Activated effector memory CD4-positive, alpha-beta T cell treated with anti-CD3 and anti-CD28 coated beads, Interleukin-2, amount 50 U/mL, for 16 hours (primary cell): ENCODE measurements around the gene MYO7A.
"Not testable (repeated sequence)": the region's sequence is repeated elsewhere in the genome, so short reads cannot be mapped to it uniquely, and the experiment has no call there.

ENCODE experiments used
- DNase-seq: peaks from one replicate; pipeline ENCODE4 v3.0.0-alpha.2; 2020

Gene MYO7A

GRCh38 chr11:77093056-77093891 lies 34.8 kb upstream of the MYO7A start:
- DNase-seq = no peak

- DNase-seq = no peak
Observed at GRCh38 chr11:77093987-77094840, 33.8 kb upstream of the MYO7A start.

- DNase-seq = no peak
Observed at GRCh38 chr11:77094841-77095365, 33.1 kb upstream of the MYO7A start.

- no peak for DNase-seq
Observed at GRCh38 chr11:77095551-77096490, 32.2 kb upstream of the MYO7A start.

- DNase-seq = no peak
Observed at GRCh38 chr11:77096591-77097019, 31.4 kb upstream of the MYO7A start.

GRCh38 chr11:77097180-77097579 lies 30.9 kb upstream of the MYO7A start:
- DNase-seq = not testable (repeated sequence)

- no peak for DNase-seq
Observed at GRCh38 chr11:77100166-77101042, 27.6 kb upstream of the MYO7A start.

GRCh38 chr11:77101043-77101537 lies 27.0 kb upstream of the MYO7A start:
- DNase-seq = no peak

- DNase-seq = no peak
Observed at GRCh38 chr11:77102246-77103210, 25.5 kb upstream of the MYO7A start, which contains the start of gene OMP. Gene OMP (plus strand): TSS chr11:77102840. CDS start chr11:77102840, 0 bp downstream.

- DNase-seq = no peak
Observed at GRCh38 chr11:77103319-77103718, 24.7 kb upstream of the MYO7A start.

GRCh38 chr11:77104727-77105126 lies 23.3 kb upstream of the MYO7A start:
- no peak for DNase-seq

GRCh38 chr11:77106321-77106720 lies 21.7 kb upstream of the MYO7A start:
- DNase-seq = no peak

GRCh38 chr11:77106759-77107158 lies 21.3 kb upstream of the MYO7A start:
- DNase-seq = no peak

GRCh38 chr11:77107950-77108349 lies 20.1 kb upstream of the MYO7A start:
- no peak for DNase-seq

- no peak for DNase-seq
Observed at GRCh38 chr11:77108436-77108835, 19.6 kb upstream of the MYO7A start.

GRCh38 chr11:77109236-77110019 lies 18.6 kb upstream of the MYO7A start:
- DNase-seq = no peak

- DNase-seq = no peak
Observed at GRCh38 chr11:77110836-77111235, 17.2 kb upstream of the MYO7A start.

- DNase-seq = no peak
Observed at GRCh38 chr11:77111277-77111676, 16.8 kb upstream of the MYO7A start.

GRCh38 chr11:77111946-77112345 lies 16.1 kb upstream of the MYO7A start:
- DNase-seq = no peak
